ENCODE results near the gene ZNF701.
"Not testable (repeated sequence)": the region's sequence is repeated elsewhere in the genome, so short reads cannot be mapped to it uniquely, and the experiment has no call there.

ZNF701 gene

GRCh38 chr19:52570000-52570861, at the start of gene ZNF701:
ZNF701 (plus strand) TSS chr19:52570287; CDS start chr19:52574148, 3,861 bp downstream.
- peak; percentile 91 to 97 (median 94) for DNase-seq

- DNase-seq: no peak
Observed at GRCh38 chr19:52522551-52522950, 47.5 kb upstream of the ZNF701 start.

- no peak for DNase-seq
Observed at GRCh38 chr19:52524086-52524485, 46.0 kb upstream of the ZNF701 start.

- DNase-seq: peak; percentile 91 to 98 (median 96)
Observed at GRCh38 chr19:52527134-52527955, 42.7 kb upstream of the ZNF701 start, which contains the start of gene ZNF808. ZNF808 (plus strand) TSS chr19:52527668; CDS start chr19:52543285, 15,617 bp downstream.

GRCh38 chr19:52527956-52528351, 42.1 kb upstream of the ZNF701 start:
- DNase-seq: peak in 2 of 6 experiments; percentile 19 to 26

- no peak for DNase-seq
Observed at GRCh38 chr19:52532480-52532879, 37.6 kb upstream of the ZNF701 start.

- no peak for DNase-seq
Observed at GRCh38 chr19:52533901-52534300, 36.2 kb upstream of the ZNF701 start.

- DNase-seq: not testable (repeated sequence)
Observed at GRCh38 chr19:52535385-52535770, 34.7 kb upstream of the ZNF701 start.

- peak; percentile 70 to 90 (median 83) for DNase-seq
Observed at GRCh38 chr19:52535771-52536447, 34.2 kb upstream of the ZNF701 start.

GRCh38 chr19:52536448-52536800, 33.7 kb upstream of the ZNF701 start:
- DNase-seq: peak in 5 of 6 experiments; percentile 2 to 52 (median 40)

GRCh38 chr19:52538815-52539214, 31.3 kb upstream of the ZNF701 start:
- not testable (repeated sequence) for DNase-seq

- DNase-seq: not testable (repeated sequence)
Observed at GRCh38 chr19:52541176-52541575, 28.9 kb upstream of the ZNF701 start.

- DNase-seq: no peak
Observed at GRCh38 chr19:52541608-52542007, 28.5 kb upstream of the ZNF701 start.

- not testable (repeated sequence) for DNase-seq
Observed at GRCh38 chr19:52542541-52542940, 27.5 kb upstream of the ZNF701 start.

GRCh38 chr19:52542984-52543664, 27.0 kb upstream of the ZNF701 start:
- DNase-seq: no peak

- no peak for DNase-seq
Observed at GRCh38 chr19:52554216-52554971, 15.7 kb upstream of the ZNF701 start.

GRCh38 chr19:52557231-52557995, 12.7 kb upstream of the ZNF701 start:
- DNase-seq: no peak

GRCh38 chr19:52558732-52559445, 11.2 kb upstream of the ZNF701 start:
- not testable (repeated sequence) for DNase-seq

GRCh38 chr19:52561611-52562010, 8.5 kb upstream of the ZNF701 start:
- not testable (repeated sequence) for DNase-seq

GRCh38 chr19:52566121-52566520, 4.0 kb upstream of the ZNF701 start:
- no peak for DNase-seq
